HG03520 (cell line): ENCODE measurements around the gene FAHD2B.
"Not testable (repeated sequence)": the region's sequence is repeated elsewhere in the genome, so short reads cannot be mapped to it uniquely, and the experiment has no call there.

Experiments
- ATAC-seq: cut with Tn5 transposase; IDR thresholded peaks from one replicate; pipeline ENCODE4 v1.9.1; 2021; ENCODE audit warnings: mild to moderate bottlenecking, moderate library complexity; ENCODE audit not compliant: unreplicated experiment

The FAHD2B gene

GRCh38 chr2:97068074-97068473 is 26.6 kb downstream of the FAHD2B start:
- no peak for ATAC-seq

GRCh38 chr2:97067279-97068004 is 27.2 kb downstream of the FAHD2B start:
- ATAC-seq = no peak

- ATAC-seq = not testable (repeated sequence)
Measured at GRCh38 chr2:97066030-97066429, 28.7 kb downstream of the FAHD2B start.

GRCh38 chr2:97062020-97062419 is 32.7 kb downstream of the FAHD2B start:
- ATAC-seq = not testable (repeated sequence)

- not testable (repeated sequence) for ATAC-seq
Measured at GRCh38 chr2:97059782-97060181, 34.9 kb downstream of the FAHD2B start.

- not testable (repeated sequence) for ATAC-seq
Measured at GRCh38 chr2:97056150-97056549, 38.5 kb downstream of the FAHD2B start.

GRCh38 chr2:97050032-97050431 is 44.6 kb downstream of the FAHD2B start:
- ATAC-seq = not testable (repeated sequence)

GRCh38 chr2:97048448-97048847 is 46.2 kb downstream of the FAHD2B start:
- not testable (repeated sequence) for ATAC-seq

- ATAC-seq = not testable (repeated sequence)
Measured at GRCh38 chr2:97046676-97047075, 48.0 kb downstream of the FAHD2B start.

GRCh38 chr2:97045895-97046499 is 48.7 kb downstream of the FAHD2B start:
- not testable (repeated sequence) for ATAC-seq
